OCI-LY1 (cell line): ENCODE data around the gene TREH.

Experiments
- EZH2 ChIP-seq: fragments of 200-600 bp; sonication (generic), shearing (Covaris generic); IDR thresholded peaks from 2 replicates; pipeline ENCODE4 v1.8.0; 2017; ENCODE audit warnings: borderline replicate concordance, mixed run types, mild to moderate bottlenecking, antibody characterized with exemption, low read length, moderate library complexity, mixed read lengths
- TF ChIP-seq, protein P1 (sequence below): fragments of 200-600 bp; sonication (generic), shearing (Covaris generic); IDR thresholded peaks from 2 replicates; pipeline ENCODE4 v1.5.1; 2017; ENCODE audit warnings: mild to moderate bottlenecking, antibody characterized with exemption, low read length, moderate library complexity, mixed read lengths

GRCh38 chr11:118621071-118621783 is 58.2 kb downstream of the TREH start:
- TF ChIP-seq, protein P1, sequence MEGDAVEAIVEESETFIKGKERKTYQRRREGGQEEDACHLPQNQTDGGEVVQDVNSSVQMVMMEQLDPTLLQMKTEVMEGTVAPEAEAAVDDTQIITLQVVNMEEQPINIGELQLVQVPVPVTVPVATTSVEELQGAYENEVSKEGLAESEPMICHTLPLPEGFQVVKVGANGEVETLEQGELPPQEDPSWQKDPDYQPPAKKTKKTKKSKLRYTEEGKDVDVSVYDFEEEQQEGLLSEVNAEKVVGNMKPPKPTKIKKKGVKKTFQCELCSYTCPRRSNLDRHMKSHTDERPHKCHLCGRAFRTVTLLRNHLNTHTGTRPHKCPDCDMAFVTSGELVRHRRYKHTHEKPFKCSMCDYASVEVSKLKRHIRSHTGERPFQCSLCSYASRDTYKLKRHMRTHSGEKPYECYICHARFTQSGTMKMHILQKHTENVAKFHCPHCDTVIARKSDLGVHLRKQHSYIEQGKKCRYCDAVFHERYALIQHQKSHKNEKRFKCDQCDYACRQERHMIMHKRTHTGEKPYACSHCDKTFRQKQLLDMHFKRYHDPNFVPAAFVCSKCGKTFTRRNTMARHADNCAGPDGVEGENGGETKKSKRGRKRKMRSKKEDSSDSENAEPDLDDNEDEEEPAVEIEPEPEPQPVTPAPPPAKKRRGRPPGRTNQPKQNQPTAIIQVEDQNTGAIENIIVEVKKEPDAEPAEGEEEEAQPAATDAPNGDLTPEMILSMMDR, result no peak
- TF ChIP-seq EZH2, result no peak
